GM19238 (cell line): Measurements from ENCODE around the gene FADS2.
A peak's percentile ranks its signal among the peaks of the same experiment; 100 is the strongest.

Experiments
- DNase-seq: peaks from one replicate; pipeline ENCODE4 v3.0.0; 2011; ENCODE audit warnings: low spot score; ENCODE audit not compliant: insufficient read length

FADS2 gene

GRCh38 chr11:61795876-61796526 is 32.1 kb upstream of the FADS2 start:
- no peak for DNase-seq

GRCh38 chr11:61797263-61797944 is 30.7 kb upstream of the FADS2 start:
- DNase-seq: no peak

- no peak for DNase-seq
These were observed 28.3 kb upstream of the FADS2 start for GRCh38 chr11:61799665-61800284.

- DNase-seq: no peak
These were observed 27.5 kb upstream of the FADS2 start for GRCh38 chr11:61800331-61801281.

- no peak for DNase-seq
These were observed 25.5 kb upstream of the FADS2 start for GRCh38 chr11:61802605-61803004.

- no peak for DNase-seq
These were observed 24.0 kb upstream of the FADS2 start for GRCh38 chr11:61803889-61804647.

GRCh38 chr11:61805146-61805545 is 23.0 kb upstream of the FADS2 start:
- DNase-seq: no peak

- DNase-seq: no peak
These were observed 21.3 kb upstream of the FADS2 start for GRCh38 chr11:61806785-61807184.

GRCh38 chr11:61810671-61811175 is 17.4 kb upstream of the FADS2 start:
- no peak for DNase-seq

- DNase-seq: no peak
These were observed 16.3 kb upstream of the FADS2 start for GRCh38 chr11:61811831-61812230.

GRCh38 chr11:61812736-61813411 is 15.2 kb upstream of the FADS2 start:
- no peak for DNase-seq

- DNase-seq: no peak
These were observed 13.7 kb upstream of the FADS2 start for GRCh38 chr11:61814247-61814957.

GRCh38 chr11:61814958-61815789 is 12.9 kb upstream of the FADS2 start:
- peak; percentile 71 for DNase-seq

- peak; percentile 61 for DNase-seq
These were observed 12.0 kb upstream of the FADS2 start for GRCh38 chr11:61815790-61816735.

GRCh38 chr11:61816736-61817455 is 11.2 kb upstream of the FADS2 start, which contains the start of gene FADS1:
Gene FADS1, minus strand, starts transcription at chr11:61817003. Its CDS starts 74 bp downstream, at chr11:61816929.
- DNase-seq: peak; percentile 83

- no peak for DNase-seq
These were observed 10.5 kb upstream of the FADS2 start for GRCh38 chr11:61817471-61818202.
